GM10248 (cell line): ENCODE results near the gene FOXK2.

ENCODE experiments used
- CTCF ChIA-PET: fragments of 300-600 bp; sonication (Branson Sonifier 250); formaldehyde crosslinking; extraction: SDS; loops from one replicate; lab custom pipeline; 2021; ENCODE audit warnings: antibody characterized with exemption; lab: Yijun Ruan, JAX
- POLR2A ChIA-PET: fragments of 350-650 bp; sonication (Branson Sonifier 250); formaldehyde crosslinking; extraction: SDS; loops from one replicate; lab custom pipeline; 2020; ENCODE audit warnings: antibody characterized with exemption; lab: Yijun Ruan, JAX
- DNase-seq: peaks from one replicate; pipeline ENCODE4 v3.0.0; 2012; ENCODE audit errors: extremely low spot score
- CTCF ChIP-seq: IDR thresholded peaks from 2 replicates; pipeline ENCODE4 v1.5.1; 2012; ENCODE audit warnings: mild to moderate bottlenecking, low read depth; ENCODE audit errors: extremely low read depth, missing control alignments, control extremely low read depth

FOXK2 gene

GRCh38 chr17:82489851-82490511 is 29.6 kb upstream of the FOXK2 start:
- CTCF ChIA-PET, result interaction anchor here (1.2 kb wide), 1 partner anchor 30 kb away, joined by 3 read pairs; no protein-coding TSS in a partner anchor
- TF ChIP-seq CTCF, result no peak
- POLR2A ChIA-PET, result interaction anchor here (0.8 kb wide), 1 partner anchor 79 kb away, joined by 3 read pairs; no protein-coding TSS in a partner anchor

GRCh38 chr17:82490512-82491195 is 28.9 kb upstream of the FOXK2 start:
- ChIA-PET CTCF (interaction anchor here (0.9 to 1.6 kb wide), 2 partner anchors 12 to 23 kb away, joined by 3 read pairs; no protein-coding TSS in a partner anchor), POLR2A (interaction anchor here (0.8 kb wide), 1 partner anchor 78 kb away, joined by 3 read pairs; no protein-coding TSS in a partner anchor)
- TF ChIP-seq CTCF, result no peak
- DNase-seq, result no peak

More at GRCh38 chr17:82489851-82490511, 29.6 kb upstream of the FOXK2 start:
- DNase-seq, result no peak

- CTCF ChIA-PET, result interaction anchor here (0.9 to 3.3 kb wide), 3 partner anchors 12 to 62 kb away, joined by 3 to 12 read pairs (median 3); no protein-coding TSS in a partner anchor
- POLR2A ChIA-PET, result interaction anchor here (0.8 kb wide), 1 partner anchor 77 kb away, joined by 3 read pairs; no protein-coding TSS in a partner anchor
- DNase-seq, result no peak
- no peak for TF ChIP-seq CTCF
Observed at GRCh38 chr17:82491196-82491530, 28.4 kb upstream of the FOXK2 start.

- ChIA-PET POLR2A (no interaction called here), CTCF (interaction anchor here (1.6 to 3.3 kb wide), 3 partner anchors 24 to 62 kb away, joined by 3 to 12 read pairs (median 9); no protein-coding TSS in a partner anchor)
- no peak for TF ChIP-seq CTCF
- no peak for DNase-seq
Observed at GRCh38 chr17:82491533-82491932, 28.0 kb upstream of the FOXK2 start.

GRCh38 chr17:82492643-82493225 is 26.8 kb upstream of the FOXK2 start:
- DNase-seq, result no peak
- TF ChIP-seq CTCF, result no peak
- POLR2A ChIA-PET, result interaction anchor here (0.6 to 0.7 kb wide), 3 partner anchors 14 to 43 kb away, joined by 3 to 5 read pairs (median 3); no protein-coding TSS in a partner anchor
- CTCF ChIA-PET, result interaction anchor here (0.9 to 3.3 kb wide), 6 partner anchors 8 to 61 kb away, joined by 3 to 12 read pairs (median 4); no protein-coding TSS in a partner anchor

GRCh38 chr17:82493226-82493781 is 26.2 kb upstream of the FOXK2 start:
- POLR2A ChIA-PET, result interaction anchor here (0.6 kb wide), 1 partner anchor 29 kb away, joined by 3 read pairs; no protein-coding TSS in a partner anchor
- CTCF ChIA-PET, result interaction anchor here (0.9 to 3.3 kb wide), 8 partner anchors 9 to 60 kb away, joined by 3 to 12 read pairs (median 5); no protein-coding TSS in a partner anchor
- DNase-seq, result no peak
- no peak for TF ChIP-seq CTCF
